ENCODE results near the gene LCE3A. TPM values are rescaled to one million over a fixed set of nuclear protein-coding genes. Genes with fewer than 3 reads are reported as not detected.

The LCE3A gene
- total RNA-seq, 1 donor from 2014 or later = not detected

- H3K27me3 ChIP-seq = no peaks in the 10 kb centered on the region
- TF ChIP-seq CTCF (IDR thresholded peaks at IDR 0.05) = no peak
- H3K27ac ChIP-seq = no peak overlapping the region
- no peak overlapping the region for H3K4me3 ChIP-seq
- no peak for DNase-seq (ENCODE audit: low spot score in 2 of 2)
- no peaks in the 10 kb centered on the region for H3K36me3 ChIP-seq
- intact Hi-C loops (cut with DNase I) = no loop called here
- H3K4me1 ChIP-seq = no peaks in the 10 kb centered on the region
- no peaks in the 10 kb centered on the region for H3K9me3 ChIP-seq
These were observed 7.7 kb upstream of the LCE3A start for GRCh38 chr1:152630596-152630995.

GRCh38 chr1:152626744-152627143, 3.8 kb upstream of the LCE3A start:
- Histone ChIP-seq H3K27me3 (no peaks in the 10 kb centered on the region), H3K27ac (no peak overlapping the region), H3K4me3 (no peak overlapping the region), H3K4me1 (no peaks in the 10 kb centered on the region), H3K36me3 (no peaks in the 10 kb centered on the region), H3K9me3 (no peaks in the 10 kb centered on the region)
- no peak for DNase-seq (ENCODE audit: low spot score in 2 of 2)
- TF ChIP-seq CTCF (IDR thresholded peaks at IDR 0.05) = no peak
- intact Hi-C loops (cut with DNase I) = no loop called here

GRCh38 chr1:152623203-152623844, 421 bp upstream of the LCE3A start:
- no peak overlapping the region for H3K27ac ChIP-seq
- no peaks in the 10 kb centered on the region for H3K36me3 ChIP-seq
- intact Hi-C loops (cut with DNase I) = no loop called here
- no peaks in the 10 kb centered on the region for H3K4me1 ChIP-seq
- H3K9me3 ChIP-seq = no peaks in the 10 kb centered on the region
- TF ChIP-seq CTCF (IDR thresholded peaks at IDR 0.05) = no peak
- no peak overlapping the region for H3K4me3 ChIP-seq
- no peaks in the 10 kb centered on the region for H3K27me3 ChIP-seq
- no peak for DNase-seq (ENCODE audit: low spot score in 2 of 2)

- H3K27ac ChIP-seq = no peak overlapping the region
- no peaks in the 10 kb centered on the region for H3K27me3 ChIP-seq
- TF ChIP-seq CTCF (IDR thresholded peaks at IDR 0.05) = no peak
- H3K36me3 ChIP-seq = no peaks in the 10 kb centered on the region
- no peaks in the 10 kb centered on the region for H3K9me3 ChIP-seq
- no peaks in the 10 kb centered on the region for H3K4me1 ChIP-seq
- intact Hi-C loops (cut with DNase I) = no loop called here
- DNase-seq (ENCODE audit: low spot score in 2 of 2) = no peak
- H3K4me3 ChIP-seq = no peak overlapping the region
These were observed 910 bp downstream of the LCE3A start for GRCh38 chr1:152621993-152622392.

GRCh38 chr1:152613511-152613910, 9.4 kb downstream of the LCE3A start, which contains the start of gene LCE3B:
TSS of gene LCE3B (plus strand) at chr1:152613811. CDS start at chr1:152613811, 0 bp downstream.
- no peaks in the 10 kb centered on the region for H3K9me3 ChIP-seq
- no peaks in the 10 kb centered on the region for H3K27me3 ChIP-seq
- intact Hi-C loops (cut with DNase I) = no loop called here
- no peak within 1 kb of the TSS for H3K27ac ChIP-seq
- no peak for TF ChIP-seq CTCF (IDR thresholded peaks at IDR 0.05)
- H3K4me1 ChIP-seq = no peaks in the 10 kb centered on the region
- no peak within 1 kb of the TSS for H3K4me3 ChIP-seq
- DNase-seq (ENCODE audit: low spot score in 2 of 2) = no peak
- H3K36me3 ChIP-seq = no peaks in the 10 kb centered on the region

- no peak within 1 kb of the TSS for H3K4me3 ChIP-seq
- DNase-seq (ENCODE audit: low spot score in 2 of 2) = no peak
- TF ChIP-seq CTCF (IDR thresholded peaks at IDR 0.05) = no peak
- no peaks in the 10 kb centered on the region for H3K4me1 ChIP-seq
- no peaks in the 10 kb centered on the region for H3K27me3 ChIP-seq
- no peaks in the 10 kb centered on the region for H3K9me3 ChIP-seq
- H3K36me3 ChIP-seq = no peaks in the 10 kb centered on the region
- intact Hi-C loops (cut with DNase I) = no loop called here
- H3K27ac ChIP-seq = no peak within 1 kb of the TSS
These were observed 23.0 kb downstream of the LCE3A start, which contains the start of gene LCE3C for GRCh38 chr1:152599934-152600333. TSS of gene LCE3C (plus strand) at chr1:152600234. CDS start at chr1:152600732, 498 bp downstream.
